Measurements from ENCODE around the gene COPS7A. TPM values are rescaled to one million over a fixed set of nuclear protein-coding genes. Genes with fewer than 3 reads are reported as not detected.

Gene COPS7A
- total RNA-seq, 6 experiments from 2014 or later = 103 to 122 (median 108) TPM

DNA sequence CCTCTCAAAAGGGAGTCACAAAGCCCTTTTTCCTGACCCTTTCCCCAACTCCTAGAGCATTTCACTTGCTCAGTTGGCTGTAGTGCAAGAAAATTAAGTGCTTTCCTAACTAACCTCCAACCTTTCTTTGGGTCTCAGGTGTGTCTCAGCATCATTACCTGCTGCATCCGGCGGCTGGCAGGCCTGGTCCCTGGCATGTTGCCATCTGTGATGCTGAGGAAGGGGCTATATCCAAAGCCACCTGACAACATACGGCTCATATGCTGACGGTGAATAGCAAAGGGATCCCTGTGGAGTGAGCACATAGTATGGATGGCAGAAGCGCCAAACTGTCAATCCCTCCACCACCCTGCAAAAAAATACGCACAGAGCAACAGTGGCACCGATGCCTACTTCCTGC lies 27.9 kb downstream of the COPS7A start:
- Mint-ChIP-seq H3K9me3 (no peaks in the 10 kb centered on the region), H3K27me3 (ENCODE audit: insufficient read depth) (peaks cover 8% of the 10 kb centered on the region), H3K27ac (peak overlapping the region; percentile 100), H3K4me3 (peak overlapping the region; percentile 96), H3K4me1 (ENCODE audit: low read depth) (peaks cover 27% of the 10 kb centered on the region), H3K36me3 (ENCODE audit: low read depth) (peaks cover 36% of the 10 kb centered on the region)
- TF ChIP-seq, protein P1, sequence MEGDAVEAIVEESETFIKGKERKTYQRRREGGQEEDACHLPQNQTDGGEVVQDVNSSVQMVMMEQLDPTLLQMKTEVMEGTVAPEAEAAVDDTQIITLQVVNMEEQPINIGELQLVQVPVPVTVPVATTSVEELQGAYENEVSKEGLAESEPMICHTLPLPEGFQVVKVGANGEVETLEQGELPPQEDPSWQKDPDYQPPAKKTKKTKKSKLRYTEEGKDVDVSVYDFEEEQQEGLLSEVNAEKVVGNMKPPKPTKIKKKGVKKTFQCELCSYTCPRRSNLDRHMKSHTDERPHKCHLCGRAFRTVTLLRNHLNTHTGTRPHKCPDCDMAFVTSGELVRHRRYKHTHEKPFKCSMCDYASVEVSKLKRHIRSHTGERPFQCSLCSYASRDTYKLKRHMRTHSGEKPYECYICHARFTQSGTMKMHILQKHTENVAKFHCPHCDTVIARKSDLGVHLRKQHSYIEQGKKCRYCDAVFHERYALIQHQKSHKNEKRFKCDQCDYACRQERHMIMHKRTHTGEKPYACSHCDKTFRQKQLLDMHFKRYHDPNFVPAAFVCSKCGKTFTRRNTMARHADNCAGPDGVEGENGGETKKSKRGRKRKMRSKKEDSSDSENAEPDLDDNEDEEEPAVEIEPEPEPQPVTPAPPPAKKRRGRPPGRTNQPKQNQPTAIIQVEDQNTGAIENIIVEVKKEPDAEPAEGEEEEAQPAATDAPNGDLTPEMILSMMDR (IDR thresholded peaks at IDR 0.05) = no peak
- DNase-seq = no peak

DNA sequence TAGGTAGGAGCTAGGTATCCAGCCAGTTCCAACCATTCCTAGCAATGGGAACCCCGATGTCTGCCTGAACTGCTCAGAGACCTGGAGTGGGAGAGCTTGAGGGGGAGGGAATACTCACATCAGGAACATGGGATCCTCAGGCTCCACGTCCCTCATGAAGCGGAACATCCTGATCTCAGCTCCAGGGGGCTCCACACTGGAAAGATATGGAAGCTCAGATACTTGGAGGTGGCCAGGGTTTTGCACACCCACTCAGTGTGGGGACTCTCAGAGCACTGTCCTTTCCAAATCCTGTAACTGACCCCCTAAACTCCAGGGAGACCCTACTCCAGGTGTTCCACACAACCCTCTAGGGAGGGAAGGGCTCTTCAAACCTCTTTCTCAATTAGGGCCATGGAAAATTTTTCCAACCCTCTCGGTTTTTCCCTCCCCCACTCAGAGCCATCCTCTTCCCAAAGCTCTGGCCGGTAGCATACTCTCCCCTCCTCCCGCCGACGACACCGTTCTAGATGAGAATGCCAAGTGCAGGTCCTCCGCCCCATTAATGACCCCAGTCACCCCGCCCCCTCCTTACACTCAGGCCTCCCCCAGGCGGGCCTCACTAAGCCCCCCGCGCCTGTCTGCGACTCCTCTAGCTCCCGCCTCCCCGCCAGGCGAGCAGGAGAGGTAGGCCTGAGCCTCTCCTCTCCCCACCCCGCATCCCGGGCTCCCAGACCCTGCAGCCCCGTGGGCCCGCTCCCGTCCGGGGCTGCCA lies 28.5 kb downstream of the COPS7A start:
- H3K27ac Mint-ChIP-seq = peak overlapping the region; percentile 100
- TF ChIP-seq, protein P1 (IDR thresholded peaks at IDR 0.05) = peak; percentile 69
- DNase-seq = peak; percentile 54
- peaks cover 27% of the 10 kb centered on the region for H3K4me1 Mint-ChIP-seq (ENCODE audit: low read depth)
- peaks cover 32% of the 10 kb centered on the region for H3K36me3 Mint-ChIP-seq (ENCODE audit: low read depth)
- no peaks in the 10 kb centered on the region for H3K9me3 Mint-ChIP-seq
- peaks cover 8% of the 10 kb centered on the region for H3K27me3 Mint-ChIP-seq (ENCODE audit: insufficient read depth)
- H3K4me3 Mint-ChIP-seq = peak overlapping the region; percentile 96

- H3K4me3 Mint-ChIP-seq = peak within 1 kb of the TSS; percentile 96
- peak; percentile 99 for DNase-seq
- TF ChIP-seq, protein P1 (IDR thresholded peaks at IDR 0.05) = no peak
- H3K36me3 Mint-ChIP-seq (ENCODE audit: low read depth) = peaks cover 24% of the 10 kb centered on the region
- peak within 1 kb of the TSS; percentile 100 for H3K27ac Mint-ChIP-seq
- H3K27me3 Mint-ChIP-seq (ENCODE audit: insufficient read depth) = peaks cover 5% of the 10 kb centered on the region
- H3K9me3 Mint-ChIP-seq = no peaks in the 10 kb centered on the region
- H3K4me1 Mint-ChIP-seq (ENCODE audit: low read depth) = peaks cover 27% of the 10 kb centered on the region
These were observed 29.3 kb downstream of the COPS7A start, which contains the start of gene MLF2 for GRCh38 chr12:6752921-6753771. Gene MLF2 (minus strand): TSS chr12:6753141. CDS start chr12:6752334, 807 bp downstream.

DNA sequence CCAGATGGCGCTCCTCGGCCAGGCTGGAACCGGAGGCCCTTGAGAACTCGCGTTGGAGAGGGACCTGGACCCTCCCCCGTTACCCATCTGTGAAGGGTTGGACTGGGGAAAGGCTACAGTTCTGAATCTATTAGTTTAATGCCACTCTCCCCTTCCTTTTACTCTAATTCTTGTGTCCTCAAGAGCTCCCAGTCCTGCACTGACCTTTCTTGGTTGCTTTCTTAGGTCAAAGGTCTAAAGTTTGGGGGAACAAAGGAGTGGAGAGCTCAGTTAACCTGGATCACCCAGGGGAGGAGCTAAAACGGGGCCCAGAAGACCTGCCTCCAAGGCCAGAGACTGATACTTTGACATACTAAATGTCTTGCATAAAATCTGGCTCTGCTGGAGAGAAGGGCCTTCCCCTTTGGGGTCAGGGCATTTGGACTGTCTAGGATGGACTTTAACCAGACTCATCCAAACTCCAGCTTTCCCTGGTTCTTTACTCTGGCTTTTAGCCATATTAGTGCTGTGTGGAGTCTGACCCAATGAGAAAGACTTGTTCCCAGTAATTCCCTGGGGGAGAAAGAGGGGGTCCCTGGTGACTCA lies 30.0 kb downstream of the COPS7A start:
- TF ChIP-seq, protein P1 (IDR thresholded peaks at IDR 0.05) = peak; percentile 98
- DNase-seq = no peak
- H3K4me3 Mint-ChIP-seq = peak overlapping the region; percentile 96
- no peaks in the 10 kb centered on the region for H3K9me3 Mint-ChIP-seq
- peaks cover 4% of the 10 kb centered on the region for H3K27me3 Mint-ChIP-seq (ENCODE audit: insufficient read depth)
- peaks cover 21% of the 10 kb centered on the region for H3K36me3 Mint-ChIP-seq (ENCODE audit: low read depth)
- peaks cover 27% of the 10 kb centered on the region for H3K4me1 Mint-ChIP-seq (ENCODE audit: low read depth)
- H3K27ac Mint-ChIP-seq = peak overlapping the region; percentile 72

GRCh38 chr12:6754411-6754810 lies 30.6 kb downstream of the COPS7A start:
- DNase-seq = no peak
- Mint-ChIP-seq H3K4me1 (ENCODE audit: low read depth) (peaks cover 27% of the 10 kb centered on the region), H3K4me3 (no peak overlapping the region), H3K36me3 (ENCODE audit: low read depth) (peaks cover 17% of the 10 kb centered on the region), H3K27me3 (ENCODE audit: insufficient read depth) (peaks cover 4% of the 10 kb centered on the region), H3K9me3 (no peaks in the 10 kb centered on the region), H3K27ac (no peak overlapping the region)
- TF ChIP-seq, protein P1 (IDR thresholded peaks at IDR 0.05) = no peak

Measured in HFFc6 (cell line).